GM13976 (cell line): ENCODE measurements around the gene KCNQ1.

Experiments used
- DNase-seq: peaks from one replicate; pipeline ENCODE4 v3.0.0; 2012; ENCODE audit warnings: low spot score
- in situ Hi-C: fragments of 300-500 bp; cut with MboI; formaldehyde crosslinking; loops from one replicate; pipeline ENCODE4 v1.12.0; 2022; ENCODE audit warnings: low sequenced_read_pairs, mixed read lengths, inconsistent platforms; ENCODE audit not compliant: unreplicated experiment
- TF ChIP-seq, protein P1 (sequence below): IDR thresholded peaks from 2 replicates; pipeline ENCODE4 v1.5.1; 2012; ENCODE audit warnings: borderline replicate concordance, mild to moderate bottlenecking; ENCODE audit not compliant: insufficient read depth; ENCODE audit errors: extremely low read depth, missing control alignments, control extremely low read depth

The KCNQ1 gene

DNA sequence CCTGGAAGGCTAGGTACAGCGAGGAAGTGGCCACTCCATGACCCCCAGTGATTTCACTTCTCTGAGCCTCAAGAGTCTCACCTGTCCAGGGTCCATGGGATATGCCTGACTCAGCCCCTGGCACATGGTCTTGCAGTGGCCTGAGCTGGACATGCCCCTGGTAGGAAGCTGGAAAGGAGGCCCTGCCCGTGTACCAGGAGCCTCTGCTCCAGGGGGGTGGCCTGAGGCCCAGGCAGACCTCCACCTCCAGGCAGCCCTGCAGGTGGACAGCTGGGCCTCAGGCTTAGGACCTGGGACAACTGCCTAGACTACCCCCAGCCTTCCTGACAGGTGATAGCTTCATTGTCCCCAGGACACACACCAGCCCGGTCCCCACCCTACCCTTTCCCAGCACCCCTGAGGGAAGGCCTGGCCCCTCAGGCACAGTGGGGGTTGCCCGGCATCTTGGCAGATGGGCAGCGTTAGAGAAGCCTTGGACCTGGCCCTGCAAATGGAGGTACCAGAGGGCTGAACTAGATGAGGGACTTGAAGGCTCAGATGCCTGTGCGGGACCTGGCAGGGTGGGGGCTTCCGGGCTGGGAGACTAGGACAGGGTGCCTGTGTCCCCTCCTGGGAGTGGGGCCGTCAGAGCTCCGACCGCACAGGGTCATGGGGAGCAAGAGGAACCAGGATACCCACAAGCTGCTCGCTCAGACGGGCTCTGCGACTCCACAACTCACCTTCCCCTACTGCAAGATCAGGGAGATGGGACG, 387.1 kb downstream of the KCNQ1 start:
- in situ Hi-C loops = no loop called here
- no peak for DNase-seq
- TF ChIP-seq, protein P1, sequence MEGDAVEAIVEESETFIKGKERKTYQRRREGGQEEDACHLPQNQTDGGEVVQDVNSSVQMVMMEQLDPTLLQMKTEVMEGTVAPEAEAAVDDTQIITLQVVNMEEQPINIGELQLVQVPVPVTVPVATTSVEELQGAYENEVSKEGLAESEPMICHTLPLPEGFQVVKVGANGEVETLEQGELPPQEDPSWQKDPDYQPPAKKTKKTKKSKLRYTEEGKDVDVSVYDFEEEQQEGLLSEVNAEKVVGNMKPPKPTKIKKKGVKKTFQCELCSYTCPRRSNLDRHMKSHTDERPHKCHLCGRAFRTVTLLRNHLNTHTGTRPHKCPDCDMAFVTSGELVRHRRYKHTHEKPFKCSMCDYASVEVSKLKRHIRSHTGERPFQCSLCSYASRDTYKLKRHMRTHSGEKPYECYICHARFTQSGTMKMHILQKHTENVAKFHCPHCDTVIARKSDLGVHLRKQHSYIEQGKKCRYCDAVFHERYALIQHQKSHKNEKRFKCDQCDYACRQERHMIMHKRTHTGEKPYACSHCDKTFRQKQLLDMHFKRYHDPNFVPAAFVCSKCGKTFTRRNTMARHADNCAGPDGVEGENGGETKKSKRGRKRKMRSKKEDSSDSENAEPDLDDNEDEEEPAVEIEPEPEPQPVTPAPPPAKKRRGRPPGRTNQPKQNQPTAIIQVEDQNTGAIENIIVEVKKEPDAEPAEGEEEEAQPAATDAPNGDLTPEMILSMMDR = no peak

DNA sequence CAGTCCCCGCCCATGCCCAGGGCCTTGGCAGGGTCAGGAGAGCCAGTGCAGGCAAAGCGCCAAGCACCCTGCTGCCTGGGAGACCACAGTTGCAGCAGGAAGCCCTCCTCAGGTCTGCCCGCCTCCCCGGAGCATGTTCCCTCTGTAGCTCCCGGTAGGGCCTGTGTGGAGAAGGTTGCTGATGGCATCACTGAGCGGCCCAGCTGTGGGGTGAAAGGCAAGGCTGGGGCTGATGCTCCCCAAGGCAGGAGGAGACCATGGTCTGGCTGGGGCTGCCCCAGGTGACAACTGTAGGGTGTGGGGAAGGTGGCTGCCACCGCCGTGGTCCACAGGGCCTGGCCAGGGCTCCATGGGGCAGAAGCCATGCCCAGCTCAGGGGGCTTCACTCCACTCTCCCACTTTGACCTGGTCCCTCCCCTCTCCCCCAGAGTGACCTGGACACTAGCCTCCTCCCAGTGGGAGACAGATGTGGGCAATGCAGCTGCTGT, 387.8 kb downstream of the KCNQ1 start:
- TF ChIP-seq, protein P1 = no peak
- in situ Hi-C loops = no loop called here
- no peak for DNase-seq

DNA sequence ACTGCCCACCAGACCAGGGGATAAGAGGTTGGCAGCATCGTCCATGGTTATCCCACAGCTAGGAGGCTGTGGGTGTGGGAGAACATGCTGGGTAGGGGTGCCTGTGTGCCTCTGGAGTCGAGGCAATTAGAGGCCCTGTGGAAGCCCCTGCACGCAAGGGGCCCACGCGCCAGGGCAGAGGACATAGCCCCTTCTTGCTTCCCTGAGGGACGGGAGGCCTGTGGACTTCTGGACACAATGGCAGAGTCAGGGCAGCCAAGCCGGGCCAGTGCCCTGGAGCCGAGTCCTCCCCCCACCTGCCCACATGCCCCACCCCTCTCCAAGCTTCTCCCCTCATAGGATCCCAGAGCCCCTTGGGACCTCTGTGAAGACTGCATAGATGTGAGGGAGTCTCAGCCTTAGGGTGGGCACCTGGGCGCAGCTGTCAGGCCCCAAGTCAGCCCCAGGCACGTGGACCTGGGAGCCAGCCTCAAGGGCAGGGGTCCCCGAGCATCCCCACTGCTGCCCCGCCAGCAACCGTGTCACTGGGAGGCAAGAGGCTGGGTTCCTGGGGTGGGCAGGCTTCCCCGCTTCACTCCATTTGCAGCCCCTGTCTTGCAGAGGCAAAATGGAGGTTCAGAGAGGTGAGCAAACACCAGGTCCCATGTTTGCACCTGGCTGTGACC, 388.4 kb downstream of the KCNQ1 start:
- no peak for DNase-seq
- in situ Hi-C loops = no loop called here
- TF ChIP-seq, protein P1 = no peak

DNA sequence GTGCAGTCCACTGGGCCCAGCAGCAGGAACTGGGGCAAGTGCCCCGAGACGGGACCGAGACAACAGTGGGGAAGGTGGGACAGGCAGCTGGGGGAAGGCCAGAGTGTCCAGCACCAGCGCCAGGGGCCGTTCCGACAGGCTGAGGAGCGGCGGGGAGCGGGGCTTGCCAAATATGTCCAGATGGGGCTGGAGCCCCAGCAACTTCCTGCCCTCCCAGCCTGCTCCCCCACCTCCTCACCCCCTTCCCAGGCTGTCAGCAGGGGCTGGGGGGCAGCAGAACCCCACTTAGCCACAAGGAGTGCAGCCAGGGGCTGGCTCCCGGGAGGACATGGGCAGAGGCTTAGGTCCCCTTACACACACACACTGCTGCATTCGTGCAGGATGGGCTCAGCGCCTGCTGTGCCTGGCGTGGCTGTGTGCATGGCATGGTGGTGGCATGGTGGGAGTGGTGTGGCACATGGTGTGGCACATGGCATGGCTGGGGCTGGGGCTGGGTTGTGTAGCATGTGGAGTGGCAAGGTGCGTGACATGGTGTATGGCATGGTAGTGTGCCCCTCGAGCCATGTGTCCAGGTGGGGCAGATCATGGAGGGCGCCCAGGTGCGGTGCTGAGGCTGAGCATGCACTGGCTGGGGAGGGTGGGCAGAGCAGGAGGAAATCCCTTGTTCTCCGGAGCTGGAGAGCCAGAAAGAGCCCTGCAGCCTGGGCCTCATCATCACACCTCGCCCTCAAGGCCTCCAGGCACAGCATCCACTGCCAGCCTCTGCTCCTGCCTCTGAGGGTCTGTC, 389.1 kb downstream of the KCNQ1 start:
- TF ChIP-seq, protein P1 = no peak
- DNase-seq = no peak
- in situ Hi-C loops = no loop called here

DNA sequence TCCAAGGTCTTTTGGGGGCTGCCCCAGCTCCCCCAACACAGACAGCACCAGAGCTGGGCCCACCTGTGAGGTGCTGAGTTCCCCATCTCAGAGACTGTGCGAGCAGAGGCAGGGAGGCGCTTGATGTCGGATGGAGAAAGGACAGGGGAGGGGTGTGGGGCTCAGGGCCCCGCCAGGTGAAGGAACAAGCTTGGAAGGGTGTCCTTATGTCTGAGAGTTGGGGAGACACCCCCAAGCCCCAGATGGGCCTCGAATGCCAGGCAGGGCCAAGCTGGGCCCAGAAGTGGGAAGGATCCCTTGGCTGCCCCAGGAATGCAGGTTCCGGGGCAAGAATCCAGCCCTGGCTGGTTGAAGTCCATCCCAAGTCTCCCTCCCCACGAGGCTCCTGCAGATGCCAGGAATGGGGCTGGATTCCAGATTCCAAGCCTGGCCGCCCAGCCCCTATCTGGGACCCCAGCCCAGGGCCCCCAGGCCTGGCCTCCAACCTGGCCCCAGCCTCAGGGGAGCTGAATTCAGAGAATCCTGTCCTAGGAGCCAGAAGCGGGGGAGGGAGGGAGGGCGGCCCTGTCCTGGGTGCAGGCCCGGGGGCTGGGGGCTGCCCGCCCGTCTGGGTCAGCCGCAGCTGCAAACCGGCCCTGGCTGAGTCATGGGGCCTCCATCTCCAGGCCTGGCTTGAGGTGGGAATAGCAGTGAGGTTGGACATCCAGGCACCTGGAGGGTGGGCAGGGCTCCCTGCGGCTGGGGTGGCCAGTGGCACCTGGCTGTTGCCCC, 389.9 kb downstream of the KCNQ1 start:
- in situ Hi-C loops = no loop called here
- TF ChIP-seq, protein P1 = no peak
- DNase-seq = no peak

DNA sequence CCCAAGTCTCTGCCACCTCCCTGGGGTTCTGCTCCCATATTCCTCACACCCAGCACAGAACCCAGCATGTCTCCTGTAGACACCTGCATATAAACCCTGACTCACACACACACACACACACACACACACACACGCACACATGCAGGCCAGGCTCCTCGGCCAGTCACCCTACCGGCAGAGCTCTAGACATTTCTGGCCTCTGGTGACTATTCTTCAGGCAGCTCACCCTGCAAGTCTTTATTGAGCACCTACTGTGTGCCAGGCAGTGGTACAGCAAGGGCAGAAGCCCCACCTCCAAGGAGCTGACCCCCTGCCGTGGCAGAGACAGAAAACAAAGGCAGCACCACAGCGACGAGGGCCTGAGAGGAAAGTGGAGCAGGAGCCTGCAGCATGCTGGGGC, 390.5 kb downstream of the KCNQ1 start:
- TF ChIP-seq, protein P1 = no peak
- in situ Hi-C loops = no loop called here
- DNase-seq = no peak
